HepG2 (cell line): Measurements from ENCODE around the gene LSMEM2. TPM values are rescaled to one million over a fixed set of nuclear protein-coding genes. Genes with fewer than 3 reads are reported as not detected.

ENCODE experiments used
- ATAC-seq: fragments of 200-7000 bp; cut with Tn5 transposase; 3 replicates; pipeline ENCODE4 v1.9.1; 2020; ENCODE audit warnings: mild to moderate bottlenecking, moderate library complexity
- BruUV-seq: library from RNA; stranded (reverse); fragments of 400-500 nt; replicated peaks from 2 replicates; lab custom pipeline; 2021; lab: Mats Ljungman, UMichigan
- CTCF ChIA-PET: fragments of 300-600 bp; formaldehyde crosslinking; extraction: SDS; loops from one replicate; lab custom pipeline; 2021; ENCODE audit warnings: low total read pairs, inconsistent platforms, low intra/inter-chr PET ratio; lab: Yijun Ruan, JAX
- POLR2A ChIA-PET: fragments of 350-600 bp; sonication (Branson Sonifier 250); formaldehyde crosslinking; loops from one replicate; lab custom pipeline; 2020; ENCODE audit warnings: antibody characterized with exemption, inconsistent platforms; lab: Yijun Ruan, JAX
- DNase-seq: peaks from one replicate; pipeline ENCODE4 v3.0.0-alpha.2; 2015; ENCODE audit warnings: low spot score
- FAIRE-seq: peaks from 3 replicates; lab custom pipeline; 2011; peaks lifted over from hg19 to GRCh38; lab: Jason Lieb, UNC
- H2AFZ ChIP-seq: one replicate; pipeline ENCODE4 v1.6.1; 2011; ENCODE audit warnings: low read length, inconsistent platforms
- H3K27ac ChIP-seq: fragments of 300-600 bp; 3 replicates; pipeline ENCODE4 v1.8.0; 2011; ENCODE audit warnings: mixed run types, mild to moderate bottlenecking, mixed read lengths, low read length, inconsistent platforms; ENCODE audit not compliant: insufficient read depth; ENCODE audit errors: extremely low read length
- H3K27me3 ChIP-seq, 2 experiments: fragments of 200-600 bp in 1 of 2; 2 replicates in 1 of 2; 3 replicates in 1 of 2; pipeline versions ENCODE4 v1.6.0 to v1.8.0; 2011; ENCODE audit warnings: low read length in 2 of 2, mild to moderate bottlenecking in 2 of 2, moderate library complexity in 2 of 2, inconsistent platforms in 1 of 2; ENCODE audit not compliant: insufficient read depth in 2 of 2, control insufficient read depth in 1 of 2
- H3K36me3 ChIP-seq, 2 experiments: fragments of 200-600 bp in 1 of 2; replicated peaks in 1 of 2; 2 replicates in 1 of 2; 3 replicates in 1 of 2; pipeline versions ENCODE4 v1.5.1 to v1.8.0; 2011; ENCODE audit warnings: low read length in 2 of 2, inconsistent platforms in 1 of 2; ENCODE audit not compliant: insufficient read depth in 2 of 2, control insufficient read depth in 1 of 2
- H3K4me1 ChIP-seq: 2 replicates; pipeline ENCODE4 v1.5.1; 2012; ENCODE audit warnings: low read length, inconsistent platforms; ENCODE audit not compliant: insufficient read depth
- H3K4me2 ChIP-seq: 2 replicates; pipeline ENCODE4 v1.6.0; 2011; ENCODE audit warnings: low read depth, low read length, inconsistent platforms
- H3K4me3 ChIP-seq, 3 experiments: fragments of 200-600 bp in 1 of 3; sonication (generic), shearing (Covaris generic) in 1 of 3; replicated peaks in 1 of 3; 2 replicates each; pipeline ENCODE4 v1.5.1; 2011 to 2016; ENCODE audit warnings: low read length in 3 of 3, inconsistent platforms in 2 of 3, low read depth in 2 of 3, mild to moderate bottlenecking in 2 of 3, control low read depth in 1 of 3, mixed read lengths in 1 of 3; ENCODE audit not compliant: insufficient read depth in 1 of 3
- H3K79me2 ChIP-seq: one replicate; pipeline ENCODE4 v1.6.1; 2011; ENCODE audit warnings: low read length, inconsistent platforms; ENCODE audit not compliant: insufficient read depth
- H3K9ac ChIP-seq: 2 replicates; pipeline ENCODE4 v1.6.0; 2011; ENCODE audit warnings: mild to moderate bottlenecking, low read depth, low read length, inconsistent platforms; ENCODE audit not compliant: insufficient read depth
- H3K9me3 ChIP-seq: 2 replicates; pipeline ENCODE4 v1.5.1; 2012; ENCODE audit warnings: mild to moderate bottlenecking, low read length
- H4K20me1 ChIP-seq: 2 replicates; pipeline ENCODE4 v1.6.0; 2011; ENCODE audit warnings: inconsistent platforms, mild to moderate bottlenecking, low read length, moderate library complexity; ENCODE audit not compliant: insufficient read depth
- NBN ChIP-seq: fragments of 450-650 bp; conservative IDR thresholded peaks from 2 replicates; pipeline ENCODE4 v1.6.1; 2017
- NR2F1 ChIP-seq, 2 experiments: fragments of 450-650 bp in 1 of 2; formaldehyde crosslinking in 1 of 2; IDR thresholded peaks; 2 replicates each; pipeline versions ENCODE4 v1.5.0 to v1.6.1; 2016 to 2020; ENCODE audit warnings: mild to moderate bottlenecking in 1 of 2, missing compliant biosample characterization in 1 of 2, missing genetic modification reagents in 1 of 2, moderate library complexity in 1 of 2
- PAXIP1 ChIP-seq: sonication (generic); formaldehyde crosslinking; conservative IDR thresholded peaks from 2 replicates; pipeline ENCODE4 v1.4.0; 2020; ENCODE audit warnings: mild to moderate bottlenecking, missing genetic modification reagents, moderate library complexity
- RFX3 ChIP-seq: IDR thresholded peaks from 2 replicates; pipeline ENCODE4 v1.6.1; 2016; ENCODE audit warnings: missing biosample characterization, missing genetic modification reagents
- ZBTB10 ChIP-seq: sonication (generic); formaldehyde crosslinking; IDR thresholded peaks from 2 replicates; pipeline ENCODE4 v1.4.0; 2020; ENCODE audit warnings: missing genetic modification reagents, borderline replicate concordance
- ZBTB33 ChIP-seq: sonication (generic); formaldehyde crosslinking; IDR thresholded peaks from 2 replicates; pipeline ENCODE4 v1.4.0; 2020; ENCODE audit warnings: missing genetic modification reagents
- ZNF350 ChIP-seq: sonication (generic); formaldehyde crosslinking; IDR thresholded peaks from 2 replicates; pipeline ENCODE4 v1.4.0; 2020; ENCODE audit warnings: mild to moderate bottlenecking, low read depth, missing genetic modification reagents, borderline replicate concordance
- ZNF629 ChIP-seq: sonication (generic); formaldehyde crosslinking; conservative IDR thresholded peaks from 2 replicates; pipeline ENCODE4 v1.5.0; 2020; ENCODE audit warnings: missing genetic modification reagents
- ZNF724P ChIP-seq: sonication (generic); formaldehyde crosslinking; IDR thresholded peaks from 2 replicates; pipeline ENCODE4 v1.8.0; 2022; ENCODE audit warnings: missing genetic modification reagents, borderline replicate concordance
- ZSCAN12 ChIP-seq: sonication (generic); formaldehyde crosslinking; IDR thresholded peaks from 2 replicates; pipeline ENCODE4 v1.9.0; 2021; ENCODE audit warnings: mild to moderate bottlenecking, missing genetic modification reagents
- WGBS: methylation state at CpG from one replicate; pipeline ENCODE4 v1.1.6; 2017; ENCODE audit warnings: low lambda C conversion rate; 5-methylcytosine and 5-hydroxymethylcytosine counted together
- in situ Hi-C: cut with HindIII; loops from 2 replicates; pipeline ENCODE4 v1.10.0; 2017; ENCODE audit warnings: low pct_unique_long_range_greater_than_20kb; ENCODE audit not compliant: extremely low pct_ligation_motif_present
- intact Hi-C: fragments of 100-400 bp; cut with micrococcal nuclease; formaldehyde crosslinking; loops from one replicate; pipeline ENCODE4 v1.10.0; 2022; ENCODE audit not compliant: unreplicated experiment
- polyA plus RNA-seq, 8 experiments: library from polyadenylated mRNA; depleted of rRNA in 3 of 8; stranded (reverse) in 7 of 8; unstranded in 1 of 8; fragments of >200 nt; fragmentation: Illumina TruSeq in 4 of 8; extraction: Trizol in 4 of 8; gene quantifications; 2 replicates each; pipeline versions ENCODE4 v1.2.1 to v1.2.3, GENCODE V29; 2011 to 2016; ENCODE audit warnings: low read depth in 4 of 8, missing spikeins in 1 of 8, mixed read lengths in 1 of 8; ENCODE audit not compliant: insufficient read depth in 1 of 8
- total RNA-seq, 5 experiments: library from RNA; depleted of rRNA; stranded (reverse); fragments of >200 nt; fragmentation: Illumina TruSeq; extraction: Trizol; gene quantifications; 2 replicates each; pipeline ENCODE4 v1.2.3, GENCODE V29; 2016; ENCODE audit warnings: low read depth in 1 of 5

The LSMEM2 gene
- total and polyA plus RNA-seq, 2 of the 13 experiments (the other 11 are each of a cell fraction or from before 2014, with no cell fraction given) = 0.07 to 0.41 TPM

GRCh38 chr3:50232303-50232702, 46.6 kb upstream of the LSMEM2 start:
- no peaks in the 10 kb centered on the region for H4K20me1 ChIP-seq
- intact Hi-C loops = no loop called here
- no peak overlapping the region for H2AFZ ChIP-seq
- DNase-seq (no peak), FAIRE-seq (no peak), ATAC-seq (no peak)
- no peak overlapping the region for H3K27ac ChIP-seq
- no peaks in the 10 kb centered on the region; a peak in 1 of 5 replicates for H3K36me3 ChIP-seq
- in situ Hi-C loops = no loop called here
- peaks cover 71% of the 10 kb centered on the region for H3K4me1 ChIP-seq
- 19% methylated on average over 3 of the region's 3 CpGs for WGBS
- no peak for TF ChIP-seq NR2F1 (CRISPR knock-in tag; IDR thresholded peaks at IDR 0.05)
- no peak for TF ChIP-seq ZSCAN12
- TF ChIP-seq ZNF629 (CRISPR knock-in tag) = peak; percentile 70
- TF ChIP-seq ZBTB33 (CRISPR knock-in tag) = no peak
- TF ChIP-seq NBN = no peak
- H3K9me3 ChIP-seq = no peaks in the 10 kb centered on the region
- no peaks in the 10 kb centered on the region; a peak in 1 of 5 replicates for H3K27me3 ChIP-seq
- H3K4me3 ChIP-seq = no peak overlapping the region
- ChIA-PET CTCF (no interaction called here), POLR2A (interaction anchor here (0.9 kb wide), 1 partner anchor 21 kb away, joined by 6 read pairs; no protein-coding TSS in a partner anchor)
- no peak overlapping the region for H3K4me2 ChIP-seq
- no TSS peak for BruUV-seq
- H3K79me2 ChIP-seq = peaks cover 12% of the 10 kb centered on the region
- H3K9ac ChIP-seq = no peak overlapping the region

- intact Hi-C loops = no loop called here
- ChIA-PET POLR2A (interaction anchor here (0.9 to 1.7 kb wide), 6 partner anchors 22 to 38 kb away, joined by 4 to 6 read pairs (median 4); no protein-coding TSS in a partner anchor), CTCF (no interaction called here)
- Histone ChIP-seq H3K36me3 (no peaks in the 10 kb centered on the region; a peak in 1 of 5 replicates), H3K27ac (no peak overlapping the region), H2AFZ (no peak overlapping the region), H4K20me1 (no peaks in the 10 kb centered on the region), H3K4me1 (peaks cover 75% of the 10 kb centered on the region), H3K4me3 (no peak overlapping the region), H3K9ac (no peak overlapping the region), H3K79me2 (peaks cover 20% of the 10 kb centered on the region), H3K9me3 (no peaks in the 10 kb centered on the region), H3K27me3 (no peaks in the 10 kb centered on the region; a peak in 1 of 5 replicates), H3K4me2 (no peak overlapping the region)
- WGBS = 30% methylated on average over 2 of the region's 4 CpGs
- ATAC-seq (0 out of 3 replicates have a peak, but pooled peaks have one; percentile 0), DNase-seq (no peak), FAIRE-seq (no peak)
- no TSS peak for BruUV-seq
- in situ Hi-C loops = no loop called here
- TF ChIP-seq ZBTB10 (no peak), ZNF350 (CRISPR knock-in tag) (no peak), RFX3 (CRISPR knock-in tag) (peak; percentile 56), PAXIP1 (CRISPR knock-in tag) (no peak), ZNF724P (CRISPR knock-in tag) (no peak)
These were observed 45.7 kb upstream of the LSMEM2 start for GRCh38 chr3:50233176-50233575.
